H9 (cell line): ENCODE measurements around the gene FAM47A. TPM values are rescaled to one million over a fixed set of nuclear protein-coding genes. Genes with fewer than 3 reads are reported as not detected.

Source experiments
- DNase-seq: peaks from one replicate; pipeline ENCODE4 v3.0.0-alpha.2; 2017
- H2AFZ ChIP-seq: one replicate; pipeline ENCODE4 v1.6.1; 2013; ENCODE audit warnings: mild to moderate bottlenecking, low read length, control low read depth, moderate library complexity
- H2AK5ac ChIP-seq: 2 replicates; pipeline ENCODE4 v1.6.1; 2013; ENCODE audit warnings: low read length, control low read depth, mixed read lengths; ENCODE audit not compliant: insufficient read length
- H2BK120ac ChIP-seq: one replicate; pipeline ENCODE4 v1.6.1; 2013; ENCODE audit warnings: low read depth, mild to moderate bottlenecking, low read length, control low read depth, inconsistent platforms; ENCODE audit not compliant: poor library complexity, severe bottlenecking
- H2BK12ac ChIP-seq: 2 replicates; pipeline ENCODE4 v1.6.1; 2013; ENCODE audit warnings: low read length, control low read depth, mixed read lengths, low read depth; ENCODE audit not compliant: insufficient read length
- H2BK15ac ChIP-seq: 2 replicates; pipeline ENCODE4 v1.6.1; 2013; ENCODE audit warnings: low read depth, low read length, control low read depth
- H2BK20ac ChIP-seq: one replicate; pipeline ENCODE4 v1.6.1; 2013; ENCODE audit warnings: low read depth, mild to moderate bottlenecking, low read length, control low read depth, inconsistent platforms; ENCODE audit not compliant: poor library complexity, severe bottlenecking
- H2BK5ac ChIP-seq: 2 replicates; pipeline ENCODE4 v1.6.1; 2013; ENCODE audit warnings: low read length, control low read depth, mixed read lengths; ENCODE audit not compliant: insufficient read length
- H3K14ac ChIP-seq: 2 replicates; pipeline ENCODE4 v1.6.1; 2013; ENCODE audit warnings: low read length, control low read depth; ENCODE audit not compliant: insufficient read depth
- H3K18ac ChIP-seq: 2 replicates; pipeline ENCODE4 v1.6.1; 2013; ENCODE audit warnings: low read depth, mild to moderate bottlenecking, mixed read lengths, low read length, control low read depth; ENCODE audit not compliant: insufficient read length
- H3K23ac ChIP-seq: 2 replicates; pipeline ENCODE4 v1.6.1; 2013; ENCODE audit warnings: low read length, control low read depth, mixed read lengths, low read depth; ENCODE audit not compliant: insufficient read length
- H3K23me2 ChIP-seq: 2 replicates; pipeline ENCODE4 v1.6.1; 2013; ENCODE audit warnings: low read depth, mild to moderate bottlenecking, mixed read lengths, low read length, control low read depth; ENCODE audit not compliant: insufficient read length, poor library complexity, severe bottlenecking
- H3K27ac ChIP-seq: 2 replicates; pipeline ENCODE4 v1.5.1; 2013; ENCODE audit warnings: low read length, control low read depth, mixed read lengths, low read depth; ENCODE audit not compliant: insufficient read length
- H3K27me3 ChIP-seq: 2 replicates; pipeline ENCODE4 v1.6.1; 2013; ENCODE audit warnings: low read length, control low read depth, inconsistent platforms; ENCODE audit not compliant: insufficient read depth
- H3K4ac ChIP-seq: 2 replicates; pipeline ENCODE4 v1.6.1; 2013; ENCODE audit warnings: low read depth, mild to moderate bottlenecking, control low read depth, inconsistent platforms, low read length, moderate library complexity
- H3K4me1 ChIP-seq: 2 replicates; pipeline ENCODE4 v1.6.1; 2013; ENCODE audit warnings: low read length, control low read depth, inconsistent platforms; ENCODE audit not compliant: insufficient read depth
- H3K4me2 ChIP-seq: 2 replicates; pipeline ENCODE4 v1.6.1; 2013; ENCODE audit warnings: low read length, control low read depth, mixed read lengths; ENCODE audit not compliant: insufficient read length, insufficient read depth
- H3K56ac ChIP-seq: 2 replicates; pipeline ENCODE4 v1.6.1; 2013; ENCODE audit warnings: low read depth, mild to moderate bottlenecking, mixed read lengths, low read length, control low read depth; ENCODE audit not compliant: insufficient read length
- H3K79me1 ChIP-seq: 2 replicates; pipeline ENCODE4 v1.6.1; 2013; ENCODE audit warnings: low read depth, mild to moderate bottlenecking, moderate library complexity, low read length, control low read depth, inconsistent platforms; ENCODE audit not compliant: insufficient read depth, poor library complexity, severe bottlenecking
- H3K79me2 ChIP-seq: 2 replicates; pipeline ENCODE4 v1.6.1; 2013; ENCODE audit warnings: low read length, control low read depth, inconsistent platforms; ENCODE audit not compliant: insufficient read depth
- H3K9ac ChIP-seq: 2 replicates; pipeline ENCODE4 v1.6.1; 2013; ENCODE audit warnings: low read length, control low read depth, mixed read lengths; ENCODE audit not compliant: insufficient read length; ENCODE audit errors: extremely low read depth
- H3K9me3 ChIP-seq: one replicate; pipeline ENCODE4 v1.6.1; 2013; ENCODE audit warnings: low read depth, low read length, inconsistent platforms; ENCODE audit not compliant: control insufficient read depth
- H3T11ph ChIP-seq: one replicate; pipeline ENCODE4 v1.6.1; 2013; ENCODE audit warnings: mild to moderate bottlenecking, low read length, control low read depth, inconsistent platforms
- H4K20me1 ChIP-seq: one replicate; pipeline ENCODE4 v1.6.1; 2013; ENCODE audit not compliant: control insufficient read depth, insufficient read length, insufficient read depth
- H4K5ac ChIP-seq: 2 replicates; pipeline ENCODE4 v1.6.1; 2013; ENCODE audit warnings: low read depth, mild to moderate bottlenecking, mixed read lengths, low read length, control low read depth; ENCODE audit not compliant: insufficient read length
- H4K8ac ChIP-seq: replicated peaks from 2 replicates; pipeline ENCODE4 v1.6.1; 2013; ENCODE audit warnings: low read length, control low read depth, mixed read lengths, low read depth; ENCODE audit not compliant: insufficient read length
- H4K91ac ChIP-seq: 2 replicates; pipeline ENCODE4 v1.6.1; 2013; ENCODE audit warnings: low read depth, mild to moderate bottlenecking, moderate library complexity, mixed read lengths, low read length, control low read depth; ENCODE audit not compliant: insufficient read length
- H3K27ac Mint-ChIP-seq, 3 experiments: 2 replicates in 2 of 3; 3 replicates in 1 of 3; pipeline ENCODE4 v1.8.0; 2020 to 2021; ENCODE audit warnings: mixed read lengths in 3 of 3, mild to moderate bottlenecking in 1 of 3, moderate library complexity in 1 of 3
- H3K27me3 Mint-ChIP-seq: 2 replicates; pipeline ENCODE4 v1.8.0; 2021; ENCODE audit warnings: low read depth, mild to moderate bottlenecking, moderate library complexity, mixed read lengths
- H3K36me3 Mint-ChIP-seq, 3 experiments: 2 replicates in 2 of 3; 3 replicates in 1 of 3; pipeline ENCODE4 v1.8.0; 2020 to 2021; ENCODE audit warnings: low read depth in 3 of 3, mixed read lengths in 3 of 3; ENCODE audit not compliant: insufficient read depth in 1 of 3
- H3K4me1 Mint-ChIP-seq, 2 experiments: 2 replicates each; pipeline ENCODE4 v1.8.0; 2020; ENCODE audit warnings: mixed read lengths in 2 of 2
- H3K4me3 Mint-ChIP-seq, 2 experiments: 2 replicates in 1 of 2; 3 replicates in 1 of 2; pipeline ENCODE4 v1.8.0; 2020 to 2021; ENCODE audit warnings: mild to moderate bottlenecking in 2 of 2, mixed read lengths in 2 of 2, moderate library complexity in 1 of 2
- H3K9me3 Mint-ChIP-seq, 2 experiments: 2 replicates in 1 of 2; 3 replicates in 1 of 2; pipeline ENCODE4 v1.8.0; 2020; ENCODE audit warnings: mild to moderate bottlenecking in 2 of 2, mixed read lengths in 2 of 2, moderate library complexity in 1 of 2
- WGBS: extraction: QIAGEN DNeasy Blood & Tissue Kit; methylation state at CpG from one replicate; pipeline ENCODE4 v1.1.7; 2013; ENCODE audit warnings: missing lambda C conversion rate, low lambda C conversion rate, mixed read lengths; ENCODE audit not compliant: insufficient read length; ENCODE audit errors: extremely low coverage; 5-methylcytosine and 5-hydroxymethylcytosine counted together
- total RNA-seq: library from RNA; stranded (reverse); gene quantifications from 2 replicates; pipeline ENCODE4 v1.2.1, GENCODE V29; 2021
- TF ChIP-seq, protein P1 (sequence below): fragments of 200-600 bp; sonication (generic); conservative IDR thresholded peaks from 3 replicates; pipeline ENCODE4 v1.8.0; 2021; ENCODE audit warnings: antibody characterized with exemption, mild to moderate bottlenecking

The FAM47A gene
- total RNA-seq, 1 experiment from 2014 or later, result not detected

DNA sequence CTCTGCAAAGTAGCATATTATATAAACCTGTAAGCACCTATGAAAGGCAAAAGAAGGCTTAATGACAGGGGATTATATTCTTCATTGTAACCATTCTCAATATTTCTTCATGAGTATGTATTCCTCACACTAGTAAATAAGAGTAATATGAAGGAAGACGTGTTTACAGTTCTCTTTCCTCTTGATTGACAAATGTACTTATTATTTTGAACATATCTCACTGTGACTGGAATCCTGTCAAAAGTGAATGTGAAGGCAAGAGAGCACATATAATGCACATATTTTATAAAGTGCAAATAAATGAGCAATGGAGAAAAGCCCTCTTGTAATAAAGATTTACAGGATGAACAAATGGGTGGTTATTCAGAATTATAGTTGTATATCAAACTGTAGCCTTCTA, 19.7 kb downstream of the FAM47A start:
- Mint-ChIP-seq H3K4me1 (no peaks in the 10 kb centered on the region), H3K9me3 (peaks cover 7 to 60% of the 10 kb centered on the region in 2 experiments; a peak in 4 of 5 replicates), H3K4me3 (no peak overlapping the region), H3K27me3 (no peaks in the 10 kb centered on the region), H3K27ac (no peak overlapping the region), H3K36me3 (no peaks in the 10 kb centered on the region; a peak in 1 of 7 replicates)
- Histone ChIP-seq H3K79me2 (no peaks in the 10 kb centered on the region), H3K9me3 (no peaks in the 10 kb centered on the region), H2BK15ac (no peak overlapping the region), H3K79me1 (no peaks in the 10 kb centered on the region), H2AFZ (no peak overlapping the region), H3K4me2 (no peak overlapping the region), H4K8ac (no peak overlapping the region), H3K23me2 (no peaks in the 10 kb centered on the region), H4K5ac (no peak overlapping the region), H3K14ac (no peak overlapping the region), H3K18ac (no peak overlapping the region), H2AK5ac (no peak overlapping the region), H3K9ac (no peak overlapping the region), H3K4ac (no peak overlapping the region), H3K56ac (no peak overlapping the region), H4K91ac (no peak overlapping the region), H3K23ac (no peak overlapping the region), H2BK12ac (no peak overlapping the region), H2BK20ac (no peak overlapping the region), H3T11ph (no peak overlapping the region), H3K27ac (no peak overlapping the region), H2BK120ac (no peak overlapping the region), H3K27me3 (no peaks in the 10 kb centered on the region), H2BK5ac (no peak overlapping the region), H4K20me1 (no peaks in the 10 kb centered on the region), H3K4me1 (no peaks in the 10 kb centered on the region)
- no peak for DNase-seq
- WGBS, result no CpG with 5 or more reads among the region's 1 CpG
- TF ChIP-seq, protein P1, sequence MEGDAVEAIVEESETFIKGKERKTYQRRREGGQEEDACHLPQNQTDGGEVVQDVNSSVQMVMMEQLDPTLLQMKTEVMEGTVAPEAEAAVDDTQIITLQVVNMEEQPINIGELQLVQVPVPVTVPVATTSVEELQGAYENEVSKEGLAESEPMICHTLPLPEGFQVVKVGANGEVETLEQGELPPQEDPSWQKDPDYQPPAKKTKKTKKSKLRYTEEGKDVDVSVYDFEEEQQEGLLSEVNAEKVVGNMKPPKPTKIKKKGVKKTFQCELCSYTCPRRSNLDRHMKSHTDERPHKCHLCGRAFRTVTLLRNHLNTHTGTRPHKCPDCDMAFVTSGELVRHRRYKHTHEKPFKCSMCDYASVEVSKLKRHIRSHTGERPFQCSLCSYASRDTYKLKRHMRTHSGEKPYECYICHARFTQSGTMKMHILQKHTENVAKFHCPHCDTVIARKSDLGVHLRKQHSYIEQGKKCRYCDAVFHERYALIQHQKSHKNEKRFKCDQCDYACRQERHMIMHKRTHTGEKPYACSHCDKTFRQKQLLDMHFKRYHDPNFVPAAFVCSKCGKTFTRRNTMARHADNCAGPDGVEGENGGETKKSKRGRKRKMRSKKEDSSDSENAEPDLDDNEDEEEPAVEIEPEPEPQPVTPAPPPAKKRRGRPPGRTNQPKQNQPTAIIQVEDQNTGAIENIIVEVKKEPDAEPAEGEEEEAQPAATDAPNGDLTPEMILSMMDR, result no peak
